HUDEP-2 (cell line): ENCODE measurements around the gene PSMD3.
"Not testable (repeated sequence)": the region's sequence is repeated elsewhere in the genome, so short reads cannot be mapped to it uniquely, and the experiment has no call there.

Source experiments
- DNase-seq, 76 experiments: peaks; one replicate each; lab custom pipeline; 2025; ENCODE audit not compliant: unreplicated experiment in 76 of 76; lab: John Stamatoyannopoulos, UW

Gene PSMD3

GRCh38 chr17:39980351-39981206 is at the start of gene PSMD3:
Gene PSMD3, plus strand, starts transcription at chr17:39980807. Its CDS starts 164 bp downstream, at chr17:39980971.
- DNase-seq: peak in 75 of 76 experiments; percentile 64 to 99 (median 96)

GRCh38 chr17:39933912-39934311 is 46.7 kb upstream of the PSMD3 start:
- DNase-seq: no peak

GRCh38 chr17:39934324-39934723 is 46.3 kb upstream of the PSMD3 start:
- no peak for DNase-seq

GRCh38 chr17:39935909-39936308 is 44.7 kb upstream of the PSMD3 start:
- no peak for DNase-seq

- DNase-seq: no peak
Observed at GRCh38 chr17:39937447-39937846, 43.2 kb upstream of the PSMD3 start.

- DNase-seq: no peak
Observed at GRCh38 chr17:39938140-39938869, 42.3 kb upstream of the PSMD3 start.

GRCh38 chr17:39939106-39939505 is 41.5 kb upstream of the PSMD3 start:
- DNase-seq: no peak

GRCh38 chr17:39939588-39940419 is 40.8 kb upstream of the PSMD3 start:
- peak in 6 of 76 experiments; percentile 3 to 30 (median 16) for DNase-seq

- DNase-seq: peak in 1 of 76 experiments; percentile 10
Observed at GRCh38 chr17:39943702-39944392, 36.8 kb upstream of the PSMD3 start.

- no peak for DNase-seq
Observed at GRCh38 chr17:39944393-39944711, 36.3 kb upstream of the PSMD3 start.

GRCh38 chr17:39946551-39947330 is 33.9 kb upstream of the PSMD3 start:
- DNase-seq: no peak

GRCh38 chr17:39948489-39948828 is 32.1 kb upstream of the PSMD3 start:
- not testable (repeated sequence) for DNase-seq

GRCh38 chr17:39949028-39949427 is 31.6 kb upstream of the PSMD3 start:
- no peak for DNase-seq

- no peak for DNase-seq
Observed at GRCh38 chr17:39950871-39951348, 29.7 kb upstream of the PSMD3 start.

GRCh38 chr17:39951924-39952679 is 28.5 kb upstream of the PSMD3 start:
- no peak for DNase-seq

GRCh38 chr17:39952680-39953470 is 27.7 kb upstream of the PSMD3 start:
- peak in 74 of 76 experiments; percentile 19 to 100 (median 96) for DNase-seq

GRCh38 chr17:39953471-39953888 is 27.1 kb upstream of the PSMD3 start:
- DNase-seq: no peak

- no peak for DNase-seq
Observed at GRCh38 chr17:39954876-39955275, 25.7 kb upstream of the PSMD3 start.
